Measurements from ENCODE around the gene ERMARD. TPM values are rescaled to one million over a fixed set of nuclear protein-coding genes. Genes with fewer than 3 reads are reported as not detected.

Gene ERMARD
- total and polyA plus RNA-seq, 2 donors (not counting 3 experiments of a cell fraction or from before 2014, with no cell fraction given), result 23.8 to 36.4 TPM

GRCh38 chr6:169810066-169810989 lies 58.9 kb downstream of the ERMARD start:
- no TSS peak for BruUV-seq (replicated peaks)
- CTCF ChIA-PET, result interaction anchor here (0.8 to 1.3 kb wide), 2 partner anchors 21 to 22 kb away, joined by 3 read pairs; no protein-coding TSS in a partner anchor
- POLR2A ChIA-PET, result no interaction called here

More at GRCh38 chr6:169810066-169810989, 58.9 kb downstream of the ERMARD start:
- H2AFZ ChIP-seq (ENCODE audit: low read depth, low read length), result no peak overlapping the region
- no peaks in the 10 kb centered on the region for H3K36me3 ChIP-seq (ENCODE audit: control insufficient read depth in 2 of 2, extremely low read depth in 1 of 2, insufficient read depth in 2 of 2, low read length in 2 of 2)
- H3K4me2 ChIP-seq (ENCODE audit: insufficient read depth, low read length), result no peak overlapping the region
- no peaks in the 10 kb centered on the region for H4K20me1 ChIP-seq (replicated peaks; ENCODE audit: control insufficient read depth, extremely low read depth, insufficient read depth, low read length)
- intact Hi-C loops (cut with micrococcal nuclease), result no loop called here
- no peaks in the 10 kb centered on the region for H3K4me1 ChIP-seq (ENCODE audit: control insufficient read depth, extremely low read depth, insufficient read depth, low read length)
- H3K9ac ChIP-seq (replicated peaks; ENCODE audit: extremely low read depth, insufficient read depth, low read length), result no peak overlapping the region
- FAIRE-seq (no peak), DNase-seq (ENCODE audit: low read depth, low spot score) (no peak)
- no peak overlapping the region for H3K4me3 ChIP-seq (replicated peaks in 1 of 3; ENCODE audit: insufficient read depth in 1 of 3, low read depth in 1 of 3, low read length in 3 of 3)
- no peaks in the 10 kb centered on the region for H3K79me2 ChIP-seq (ENCODE audit: control insufficient read depth, insufficient read depth, low read length)
- TF ChIP-seq POLR2A (IDR thresholded peaks at IDR 0.05; ENCODE audit: low read depth, low read length), result no peak
- no peak for TF ChIP-seq JUN (IDR thresholded peaks at IDR 0.05; ENCODE audit: borderline replicate concordance, insufficient read depth, insufficient read length, low read depth)
- TF ChIP-seq, protein P1, sequence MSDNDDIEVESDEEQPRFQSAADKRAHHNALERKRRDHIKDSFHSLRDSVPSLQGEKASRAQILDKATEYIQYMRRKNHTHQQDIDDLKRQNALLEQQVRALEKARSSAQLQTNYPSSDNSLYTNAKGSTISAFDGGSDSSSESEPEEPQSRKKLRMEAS (IDR thresholded peaks at IDR 0.05; ENCODE audit: insufficient read depth, insufficient read length), result no peak
- no peak for TF ChIP-seq POLR2AphosphoS5 (IDR thresholded peaks at IDR 0.05; ENCODE audit: insufficient read depth, low read depth, low read length)
- no peak for TF ChIP-seq GATA2 (IDR thresholded peaks at IDR 0.05; ENCODE audit: insufficient read depth, insufficient read length, low read depth, low read length)
- TF ChIP-seq, protein P2, sequence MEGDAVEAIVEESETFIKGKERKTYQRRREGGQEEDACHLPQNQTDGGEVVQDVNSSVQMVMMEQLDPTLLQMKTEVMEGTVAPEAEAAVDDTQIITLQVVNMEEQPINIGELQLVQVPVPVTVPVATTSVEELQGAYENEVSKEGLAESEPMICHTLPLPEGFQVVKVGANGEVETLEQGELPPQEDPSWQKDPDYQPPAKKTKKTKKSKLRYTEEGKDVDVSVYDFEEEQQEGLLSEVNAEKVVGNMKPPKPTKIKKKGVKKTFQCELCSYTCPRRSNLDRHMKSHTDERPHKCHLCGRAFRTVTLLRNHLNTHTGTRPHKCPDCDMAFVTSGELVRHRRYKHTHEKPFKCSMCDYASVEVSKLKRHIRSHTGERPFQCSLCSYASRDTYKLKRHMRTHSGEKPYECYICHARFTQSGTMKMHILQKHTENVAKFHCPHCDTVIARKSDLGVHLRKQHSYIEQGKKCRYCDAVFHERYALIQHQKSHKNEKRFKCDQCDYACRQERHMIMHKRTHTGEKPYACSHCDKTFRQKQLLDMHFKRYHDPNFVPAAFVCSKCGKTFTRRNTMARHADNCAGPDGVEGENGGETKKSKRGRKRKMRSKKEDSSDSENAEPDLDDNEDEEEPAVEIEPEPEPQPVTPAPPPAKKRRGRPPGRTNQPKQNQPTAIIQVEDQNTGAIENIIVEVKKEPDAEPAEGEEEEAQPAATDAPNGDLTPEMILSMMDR (IDR thresholded peaks at IDR 0.05; ENCODE audit: extremely low read depth in 1 of 2, insufficient read depth in 1 of 2, low read depth in 1 of 2, low read length in 2 of 2), result no peak
- TF ChIP-seq MYC (IDR thresholded peaks at IDR 0.05; ENCODE audit: low read depth, low read length), result no peak
- no peak for TF ChIP-seq EZH2 (IDR thresholded peaks at IDR 0.05; ENCODE audit: borderline replicate concordance, low read depth, low read length, severe bottlenecking)
- TF ChIP-seq FOS (IDR thresholded peaks at IDR 0.05; ENCODE audit: borderline replicate concordance, insufficient read depth, low read length), result no peak
- H3K9me1 ChIP-seq (replicated peaks; ENCODE audit: control insufficient read depth, extremely low read depth, insufficient read depth, low read length), result no peaks in the 10 kb centered on the region
- H3K27me3 ChIP-seq (ENCODE audit: control insufficient read depth in 2 of 2, insufficient read depth in 2 of 2, low read length in 2 of 2), result no peaks in the 10 kb centered on the region
- H3K27ac ChIP-seq (ENCODE audit: insufficient read depth, low read depth, low read length), result no peak overlapping the region
- no peaks in the 10 kb centered on the region for H3K9me3 ChIP-seq (replicated peaks; ENCODE audit: control insufficient read depth, insufficient read depth, low read length)
- dilution Hi-C loops (cut with MboI; ENCODE audit: extremely low pct_ligation_motif_present, low sequenced_read_pairs), result no loop called here

Data from endothelial cell of umbilical vein (primary cell).